ENCODE measurements around the gene RYR2.
"Not testable (repeated sequence)": the region's sequence is repeated elsewhere in the genome, so short reads cannot be mapped to it uniquely, and the experiment has no call there.

RYR2 gene

DNA sequence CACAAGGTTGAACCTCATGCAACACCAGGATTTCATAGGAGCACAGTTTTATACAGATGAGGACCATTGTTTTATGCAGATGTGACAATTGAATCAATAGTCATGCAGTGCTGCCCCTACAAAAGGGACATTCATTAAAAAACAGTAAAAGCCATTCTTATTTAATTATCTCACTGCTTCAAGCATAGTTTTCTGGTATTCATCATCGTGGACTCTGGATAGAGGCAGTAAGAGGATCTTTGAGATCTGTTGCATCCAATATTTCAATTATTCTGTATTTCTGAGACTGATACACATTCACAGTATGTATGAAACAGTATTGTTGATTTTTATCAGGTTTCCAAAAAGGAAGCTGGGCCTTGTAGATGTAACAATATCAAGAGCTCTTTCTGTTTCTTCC, 237.6 kb downstream of the RYR2 start:
- no peak for DNase-seq

DNA sequence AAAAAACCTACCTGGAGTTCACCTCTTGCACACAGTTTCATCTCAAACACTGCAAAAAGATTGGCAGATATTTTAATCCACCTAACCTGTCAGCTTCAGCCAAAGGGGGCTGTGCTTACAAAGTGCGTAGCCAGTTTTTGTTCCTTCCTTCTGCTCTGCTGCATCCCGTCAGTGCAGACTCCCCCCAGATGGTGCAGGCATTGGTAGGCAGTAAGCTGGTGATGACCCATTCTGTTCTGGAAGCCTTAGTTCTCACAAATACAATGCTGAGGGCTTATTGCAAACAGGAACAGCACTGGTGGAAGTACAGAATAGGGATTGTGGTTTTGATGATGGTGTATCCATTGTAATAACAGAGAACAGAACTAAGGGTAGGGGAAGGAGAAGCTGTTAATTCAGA, 239.5 kb downstream of the RYR2 start:
- DNase-seq, result no peak

DNA sequence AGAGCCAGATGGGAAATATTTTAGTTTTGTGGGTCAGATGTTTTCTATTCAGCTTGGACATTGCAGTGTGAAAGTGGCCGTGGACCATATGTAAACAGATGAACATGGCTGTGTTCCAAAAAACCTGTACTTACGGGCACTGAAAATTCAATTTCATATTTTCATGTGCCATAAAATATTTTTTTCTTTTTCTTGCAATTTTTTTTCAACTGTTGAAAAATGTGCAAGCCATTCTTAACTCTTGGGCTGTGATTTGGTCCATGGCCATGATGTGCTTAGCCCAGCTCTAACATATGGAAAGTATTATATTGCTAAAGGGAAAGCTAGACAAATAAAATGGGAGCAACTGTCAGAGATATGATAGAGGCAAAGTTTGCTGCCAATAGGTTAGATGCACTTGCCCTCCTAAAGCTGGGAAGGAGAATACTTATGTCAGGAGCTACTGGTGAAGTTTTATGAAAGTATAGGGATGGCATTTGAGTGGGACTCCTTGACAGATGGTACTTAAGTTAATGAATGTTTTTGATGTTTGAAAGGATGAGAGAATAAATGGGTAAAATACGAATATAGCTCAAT, 240.3 kb downstream of the RYR2 start:
- no peak for DNase-seq

DNA sequence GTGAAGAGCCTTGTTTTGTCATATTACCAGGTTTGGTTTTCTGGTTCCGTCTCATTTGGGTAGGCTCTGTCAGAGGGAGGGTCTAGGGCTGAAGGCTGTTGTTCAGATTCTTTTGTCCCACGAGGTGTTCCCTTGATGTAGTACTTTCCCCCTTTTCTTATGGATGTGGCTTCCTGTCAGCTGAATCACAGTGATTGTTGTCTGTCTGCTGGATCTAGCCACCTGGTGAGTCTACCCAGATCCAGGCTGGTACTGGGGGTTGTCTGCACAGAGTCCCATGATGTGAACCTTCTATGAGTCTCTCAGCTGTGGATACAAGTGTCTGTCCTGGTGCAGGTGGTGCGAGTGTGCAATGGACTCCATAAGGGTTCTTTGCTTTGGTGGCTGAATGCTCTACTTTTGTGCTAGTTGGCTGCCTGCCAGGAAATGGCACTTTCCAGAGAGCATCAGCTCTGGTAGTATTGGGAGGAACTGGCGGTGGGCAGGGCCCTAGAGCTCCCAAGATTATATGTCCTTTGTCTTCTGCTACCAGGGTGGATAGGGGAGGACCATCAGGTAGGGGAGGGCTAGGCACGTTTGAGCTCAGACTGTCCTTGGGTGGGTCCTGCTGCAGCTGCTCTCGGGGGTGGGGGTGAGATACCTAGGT, 246.0 kb downstream of the RYR2 start:
- DNase-seq, result no peak

GRCh38 chr1:237293804-237294203, 251.8 kb downstream of the RYR2 start:
- no peak for DNase-seq

- no peak for DNase-seq
These were observed 254.9 kb downstream of the RYR2 start for GRCh38 chr1:237296861-237297260.

DNA sequence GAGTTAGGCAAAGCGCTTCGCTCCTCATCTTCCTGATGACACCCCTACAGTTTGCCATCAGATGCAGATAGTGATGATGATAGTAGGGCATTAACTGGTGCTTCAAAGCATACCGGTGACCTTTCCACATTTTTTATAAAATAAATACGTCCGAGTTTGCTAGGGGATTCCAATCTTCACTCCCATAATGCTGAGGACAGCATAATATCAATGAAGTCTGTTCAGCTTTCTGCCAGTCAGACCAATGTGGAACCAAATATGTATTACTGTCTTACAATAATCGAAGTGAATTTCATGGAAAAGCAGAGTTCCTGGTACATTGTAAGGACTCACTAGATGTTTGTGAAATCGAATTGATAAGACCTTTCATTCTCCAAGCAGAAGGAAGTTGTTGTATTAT, 258.7 kb downstream of the RYR2 start:
- no peak for DNase-seq

- DNase-seq, result no peak
These were observed 261.9 kb downstream of the RYR2 start for GRCh38 chr1:237303929-237304328.

GRCh38 chr1:237306726-237307125, 264.7 kb downstream of the RYR2 start:
- no peak for DNase-seq

DNA sequence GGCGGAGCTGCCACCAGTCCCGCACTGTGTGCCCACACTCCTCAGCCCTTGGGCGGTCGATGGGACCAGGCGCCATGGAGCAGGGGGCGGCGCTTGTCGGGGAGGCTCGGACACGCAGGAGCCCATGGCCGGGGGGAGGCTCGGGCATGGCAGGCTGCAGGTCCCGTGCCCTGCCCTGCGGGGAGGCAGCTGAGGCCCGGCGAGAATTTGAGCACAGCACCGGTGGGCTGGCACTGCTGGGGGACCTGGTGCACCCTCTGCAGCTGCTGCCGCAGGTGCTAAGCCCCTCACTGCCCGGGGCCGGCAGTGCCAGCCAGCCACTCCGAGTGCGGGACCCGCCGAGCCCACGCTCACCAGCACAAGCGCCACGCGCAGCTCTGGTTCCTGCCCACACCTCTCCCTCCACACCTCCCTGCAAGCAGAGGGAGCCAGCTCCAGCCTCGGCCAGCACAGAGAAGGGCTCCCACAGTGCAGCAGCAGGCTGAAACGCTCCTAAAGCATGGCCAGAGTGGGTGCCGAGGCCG, 267.7 kb downstream of the RYR2 start:
- no peak for DNase-seq

DNA sequence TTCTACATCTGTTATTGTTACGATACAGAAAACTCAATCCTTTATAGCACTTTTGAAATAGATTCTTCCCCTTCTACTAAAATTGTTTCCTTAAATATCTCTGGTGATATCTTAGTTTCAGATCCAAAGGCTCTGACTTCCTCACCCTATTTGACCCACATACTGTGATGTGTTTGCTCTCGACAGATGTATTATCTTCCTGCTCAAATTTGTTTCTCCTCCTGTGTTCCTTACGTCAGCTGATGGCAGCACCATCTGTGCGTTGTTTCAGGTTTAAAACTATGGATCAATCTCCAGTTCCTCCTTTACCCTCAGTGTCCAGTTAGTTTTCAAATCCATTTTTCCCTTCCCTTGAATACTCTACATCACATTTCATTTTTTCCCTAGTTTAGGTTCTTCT, 274.4 kb downstream of the RYR2 start:
- DNase-seq, result no peak

GRCh38 chr1:237318748-237319147, 276.8 kb downstream of the RYR2 start:
- DNase-seq, result no peak

DNA sequence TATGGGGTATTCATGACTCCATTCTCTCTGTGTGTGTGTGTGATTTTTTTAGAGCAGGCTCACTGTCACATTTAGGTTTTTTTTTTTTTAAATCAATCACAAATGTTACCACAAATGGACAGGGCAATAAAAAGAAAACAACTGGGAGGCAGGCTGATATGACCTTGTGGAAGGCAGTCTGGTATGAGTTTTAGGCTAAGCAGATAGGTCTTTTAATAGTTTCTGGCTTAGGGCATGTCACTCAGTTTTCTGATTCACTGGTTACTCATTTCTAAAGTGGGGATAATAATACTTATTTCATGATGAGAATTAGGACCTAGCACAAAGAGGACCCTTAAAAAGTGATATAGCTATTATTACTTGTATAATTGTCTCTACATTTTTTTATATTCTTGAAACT, 278.9 kb downstream of the RYR2 start:
- no peak for DNase-seq

- DNase-seq, result no peak
These were observed 282.2 kb downstream of the RYR2 start for GRCh38 chr1:237324226-237324625.

DNA sequence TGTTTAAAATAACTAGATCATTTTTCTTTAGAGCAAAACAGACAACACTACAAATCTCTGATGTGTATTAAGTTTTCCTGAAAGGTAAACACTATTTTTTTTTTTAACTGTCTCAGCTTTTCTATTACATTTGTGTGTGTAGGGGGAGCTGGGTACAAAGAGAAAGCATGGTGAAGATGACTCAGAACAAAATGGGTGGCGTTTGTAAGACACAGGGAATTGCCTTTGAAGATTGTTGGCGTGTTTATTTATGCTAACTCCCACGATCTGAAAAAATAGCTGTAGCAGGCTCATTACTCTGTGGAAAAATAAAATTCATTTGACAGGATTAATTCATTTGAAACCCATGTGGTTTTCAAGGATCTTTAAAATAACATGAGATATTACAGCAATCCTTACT, 285.1 kb downstream of the RYR2 start:
- DNase-seq, result no peak

DNA sequence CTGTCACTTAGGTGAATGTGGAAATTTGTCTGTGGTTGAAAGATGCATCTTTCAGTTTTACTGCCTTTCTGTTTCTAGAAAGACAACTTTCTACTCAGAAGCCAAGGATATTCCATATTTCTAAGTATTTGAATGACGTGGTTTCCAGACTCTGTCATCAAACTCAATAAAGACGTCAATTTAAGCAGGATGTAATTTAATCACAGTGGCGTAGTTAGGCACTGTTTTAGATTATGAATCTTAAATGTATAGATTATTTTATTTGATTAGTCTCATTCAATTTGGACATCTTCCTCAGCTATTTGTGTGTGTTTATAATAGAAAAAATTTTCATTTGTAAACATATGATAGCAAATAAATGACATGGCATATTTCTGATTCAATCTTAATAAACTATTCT, 298.9 kb downstream of the RYR2 start:
- no peak for DNase-seq

- DNase-seq, result no peak
These were observed 299.4 kb downstream of the RYR2 start for GRCh38 chr1:237341391-237341790.

- DNase-seq, result no peak
These were observed 300.7 kb downstream of the RYR2 start for GRCh38 chr1:237342730-237343129.

- DNase-seq, result no peak
These were observed 310.8 kb downstream of the RYR2 start for GRCh38 chr1:237352747-237353146.

DNA sequence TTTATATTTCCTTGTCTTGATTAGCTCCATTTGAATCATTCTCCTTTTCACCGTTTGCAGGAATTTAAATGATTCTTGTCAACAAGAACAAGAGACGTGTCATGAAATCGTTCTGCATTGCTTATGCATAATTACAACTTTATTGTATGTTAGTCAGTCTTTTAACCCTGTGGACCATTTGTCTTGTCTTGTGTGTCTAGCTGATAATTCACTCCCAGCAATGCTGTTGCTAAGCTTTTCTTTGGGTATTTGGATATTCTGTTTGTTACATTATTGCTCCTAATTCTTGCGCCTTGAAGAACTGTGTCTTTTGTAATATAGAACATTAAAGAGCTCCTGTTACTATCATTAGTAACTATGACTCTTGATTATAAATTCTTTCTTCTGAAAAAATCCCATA, 311.9 kb downstream of the RYR2 start:
- no peak for DNase-seq

DNA sequence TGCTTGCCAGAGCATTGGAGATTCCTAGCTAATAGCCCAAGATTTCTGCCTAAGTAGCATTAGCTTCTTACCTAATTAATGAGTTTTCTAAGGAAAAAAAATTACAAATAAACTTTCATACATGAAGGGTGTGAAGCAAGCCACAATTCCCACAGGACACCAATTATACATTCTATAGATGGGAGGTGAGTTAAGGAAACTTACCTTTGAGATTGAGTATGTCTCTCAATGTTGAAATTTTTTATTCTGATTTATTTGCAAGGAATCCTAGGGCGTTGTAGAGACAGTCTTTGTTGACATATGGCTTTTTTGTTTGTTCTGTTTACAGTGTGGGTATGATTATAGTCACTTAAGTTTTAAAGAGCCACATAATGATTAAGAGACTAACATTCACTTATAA, 313.0 kb downstream of the RYR2 start:
- DNase-seq, result no peak

- no peak for DNase-seq
These were observed 316.6 kb downstream of the RYR2 start for GRCh38 chr1:237358555-237358954.

DNA sequence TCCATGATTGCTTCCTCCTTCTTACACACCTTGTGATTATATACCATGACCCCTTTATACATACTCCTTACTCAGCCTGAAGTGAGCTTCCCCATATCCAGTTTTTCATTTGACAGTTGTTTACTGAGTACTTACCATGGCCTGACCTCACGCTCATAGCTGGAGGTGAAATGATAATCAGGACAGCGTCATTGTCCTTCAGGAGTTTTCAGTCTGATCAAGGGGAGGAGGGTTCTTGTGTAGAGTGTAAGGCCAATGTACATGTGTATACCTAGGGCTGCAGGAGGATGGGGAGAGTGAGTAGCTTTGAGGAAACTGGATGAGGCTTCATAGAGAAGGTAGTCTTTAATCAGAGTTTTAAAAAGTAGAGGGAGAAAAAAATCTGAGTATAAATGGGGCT, 325.8 kb downstream of the RYR2 start:
- DNase-seq, result no peak

DNA sequence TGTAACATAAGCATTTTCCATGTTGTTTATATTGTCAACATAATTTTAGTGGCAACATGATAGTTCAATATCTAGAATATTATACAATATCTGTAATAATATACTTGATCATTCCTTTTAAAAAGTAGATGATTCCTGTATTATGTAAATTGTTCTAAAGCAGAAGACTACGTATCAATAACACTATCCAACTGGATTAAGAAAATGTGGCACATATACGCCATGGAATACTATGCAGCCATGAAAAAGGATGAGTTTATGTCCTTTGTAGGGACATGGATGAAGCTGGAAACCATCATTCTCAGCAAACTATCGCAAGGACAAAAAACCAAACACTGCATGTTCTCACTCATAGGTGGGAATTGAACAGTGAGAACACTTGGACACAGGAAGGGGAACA, 329.5 kb downstream of the RYR2 start:
- DNase-seq, result not testable (repeated sequence)

DNA sequence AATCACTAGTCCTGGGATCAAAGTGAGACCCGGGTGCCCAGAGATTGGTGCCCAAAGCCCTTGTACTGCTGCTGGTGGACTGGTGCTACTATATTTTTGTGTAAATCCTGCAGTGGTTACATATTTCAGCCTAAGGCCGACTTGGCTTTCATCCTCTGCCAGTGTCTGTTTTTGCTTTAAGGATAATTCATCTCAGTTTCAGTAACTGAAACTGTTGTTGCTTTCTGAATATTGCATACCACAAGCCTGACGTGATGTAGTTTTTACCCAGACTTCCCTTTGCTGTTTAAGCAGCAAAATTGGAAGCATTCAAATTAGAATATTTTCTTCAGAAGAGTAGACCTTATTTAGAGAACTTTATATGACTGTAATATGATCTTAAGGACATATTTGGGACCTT, 341.8 kb downstream of the RYR2 start:
- DNase-seq, result no peak

Data from activated CD4-positive, alpha-beta T cell treated with anti-CD3 and anti-CD28 coated beads for 4 hours (primary cell).